IMR-90 (cell line): ENCODE results near the gene CYP39A1. TPM values are rescaled to one million over a fixed set of nuclear protein-coding genes. Genes with fewer than 3 reads are reported as not detected.

Experiments
- ATAC-seq: fragments of 200-7000 bp; cut with Tn5 transposase; 2 replicates; pipeline ENCODE4 v1.9.1; 2020; ENCODE audit warnings: low read depth, mild to moderate bottlenecking, moderate library complexity
- BruUV-seq: library from RNA; stranded (reverse); fragments of 400-500 nt; replicated peaks from 2 replicates; lab custom pipeline; 2021; lab: Mats Ljungman, UMichigan
- CTCF ChIA-PET: fragments of 300-600 bp; formaldehyde crosslinking; extraction: SDS; loops from one replicate; lab custom pipeline; 2021; ENCODE audit warnings: antibody characterized with exemption; lab: Yijun Ruan, JAX
- POLR2A ChIA-PET: fragments of 300-600 bp; sonication (Branson Sonifier 250); formaldehyde crosslinking; loops from one replicate; lab custom pipeline; 2022; ENCODE audit warnings: antibody characterized with exemption; ENCODE audit not compliant: unreplicated experiment; lab: Charles Lee
- DNase-seq: peaks from one replicate; pipeline ENCODE4 v3.0.0; 2013
- H2AFZ ChIP-seq: replicated peaks from 2 replicates; pipeline ENCODE3; 2013; ENCODE audit warnings: low read length, mild to moderate bottlenecking; ENCODE audit not compliant: poor library complexity
- H2AK5ac ChIP-seq: 2 replicates; pipeline ENCODE4 v1.6.1; 2013; ENCODE audit warnings: low read depth, low read length, inconsistent platforms
- H2AK9ac ChIP-seq: replicated peaks from 2 replicates; pipeline ENCODE3; 2013; ENCODE audit warnings: mild to moderate bottlenecking, low read depth, low read length, moderate library complexity; ENCODE audit not compliant: poor library complexity
- H2BK120ac ChIP-seq: 2 replicates; pipeline ENCODE4 v1.6.1; 2013; ENCODE audit warnings: low read depth, low read length, inconsistent platforms
- H2BK15ac ChIP-seq: 3 replicates; pipeline ENCODE4 v1.6.1; 2013; ENCODE audit warnings: low read depth, low read length, inconsistent platforms
- H2BK20ac ChIP-seq: 2 replicates; pipeline ENCODE4 v1.6.1; 2013; ENCODE audit warnings: low read depth, mild to moderate bottlenecking, inconsistent platforms, low read length, moderate library complexity
- H2BK5ac ChIP-seq: 2 replicates; pipeline ENCODE4 v1.6.1; 2013; ENCODE audit warnings: mild to moderate bottlenecking, low read depth, low read length, inconsistent platforms; ENCODE audit not compliant: poor library complexity, severe bottlenecking
- H3K14ac ChIP-seq: replicated peaks from 2 replicates; pipeline ENCODE4 v1.6.1; 2013; ENCODE audit warnings: low read depth, low read length, inconsistent platforms
- H3K18ac ChIP-seq: 2 replicates; pipeline ENCODE4 v1.6.1; 2013; ENCODE audit warnings: low read depth, low read length, control low read depth
- H3K23ac ChIP-seq: 2 replicates; pipeline ENCODE4 v1.6.1; 2013; ENCODE audit warnings: low read depth, low read length, inconsistent platforms
- H3K27ac ChIP-seq: 2 replicates; pipeline ENCODE4 v1.5.1; 2013; ENCODE audit warnings: mild to moderate bottlenecking, control low read depth, low read length; ENCODE audit not compliant: insufficient read depth
- H3K27me3 ChIP-seq: 2 replicates; pipeline ENCODE4 v1.6.1; 2013; ENCODE audit warnings: low read length; ENCODE audit not compliant: control insufficient read depth, insufficient read depth
- H3K36me3 ChIP-seq: 2 replicates; pipeline ENCODE4 v1.6.1; 2013; ENCODE audit warnings: low read length, mixed read lengths; ENCODE audit not compliant: control insufficient read depth, insufficient read depth
- H3K4ac ChIP-seq: 2 replicates; pipeline ENCODE4 v1.6.1; 2013; ENCODE audit warnings: low read depth, low read length, inconsistent platforms
- H3K4me1 ChIP-seq: 2 replicates; pipeline ENCODE4 v1.6.1; 2013; ENCODE audit warnings: low read length, mixed read lengths; ENCODE audit not compliant: control insufficient read depth, insufficient read depth
- H3K4me2 ChIP-seq: 2 replicates; pipeline ENCODE4 v1.6.1; 2013; ENCODE audit warnings: low read depth, mild to moderate bottlenecking, control low read depth, low read length, moderate library complexity
- H3K4me3 ChIP-seq: 2 replicates; pipeline ENCODE4 v1.5.1; 2013; ENCODE audit warnings: low read depth, mild to moderate bottlenecking, control low read depth, low read length, moderate library complexity; ENCODE audit not compliant: insufficient read depth
- H3K56ac ChIP-seq: 2 replicates; pipeline ENCODE4 v1.6.1; 2013; ENCODE audit warnings: low read length, inconsistent platforms; ENCODE audit not compliant: insufficient read depth; ENCODE audit errors: extremely low read depth
- H3K79me1 ChIP-seq, 2 experiments: 2 replicates each; pipeline ENCODE4 v1.6.1; 2013; ENCODE audit warnings: low read length in 2 of 2, inconsistent platforms in 1 of 2, low read depth in 1 of 2
- H3K9ac ChIP-seq: 2 replicates; pipeline ENCODE4 v1.6.1; 2013; ENCODE audit warnings: low read depth, low read length, control low read depth
- H3K9me1 ChIP-seq: 2 replicates; pipeline ENCODE4 v1.6.1; 2013; ENCODE audit warnings: low read length, inconsistent platforms; ENCODE audit not compliant: insufficient read depth
- H3K9me3 ChIP-seq: 2 replicates; pipeline ENCODE4 v1.6.1; 2013; ENCODE audit warnings: low read length; ENCODE audit not compliant: control insufficient read depth, insufficient read depth
- H4K20me1 ChIP-seq: 2 replicates; pipeline ENCODE4 v1.6.1; 2013; ENCODE audit warnings: low read length, inconsistent platforms; ENCODE audit not compliant: insufficient read depth
- H4K5ac ChIP-seq: 2 replicates; pipeline ENCODE4 v1.6.1; 2013; ENCODE audit warnings: mild to moderate bottlenecking, low read depth, low read length, control low read depth
- H4K8ac ChIP-seq, 2 experiments: 2 replicates each; pipeline ENCODE4 v1.6.1; 2013; ENCODE audit warnings: low read depth in 2 of 2, low read length in 2 of 2, control low read depth in 1 of 2, inconsistent platforms in 1 of 2
- H4K91ac ChIP-seq: 2 replicates; pipeline ENCODE4 v1.6.1; 2013; ENCODE audit warnings: low read depth, low read length, inconsistent platforms; ENCODE audit not compliant: insufficient read depth
- BHLHE40 ChIP-seq: fragments of 150-350 bp; IDR thresholded peaks from 2 replicates; pipeline ENCODE4 v1.6.1; 2016; ENCODE audit warnings: mild to moderate bottlenecking, low read depth, low read length
- CEBPB ChIP-seq: IDR thresholded peaks from 2 replicates; pipeline ENCODE4 v1.6.1; 2012; ENCODE audit warnings: low read depth, low read length, improper control_type of control experiment
- CHD1 ChIP-seq: IDR thresholded peaks from 2 replicates; pipeline ENCODE4 v1.6.1; 2012; ENCODE audit warnings: low read depth, low read length, improper control_type of control experiment
- FOS ChIP-seq: fragments of 150-350 bp; IDR thresholded peaks from 2 replicates; pipeline ENCODE4 v1.6.1; 2016; ENCODE audit warnings: low read depth, low read length
- MAFK ChIP-seq: IDR thresholded peaks from 2 replicates; pipeline ENCODE4 v1.6.1; 2012; ENCODE audit warnings: low read depth, low read length, improper control_type of control experiment
- MAZ ChIP-seq: IDR thresholded peaks from 2 replicates; pipeline ENCODE4 v1.6.1; 2012; ENCODE audit warnings: low read depth, mild to moderate bottlenecking, low read length, improper control_type of control experiment, moderate library complexity, borderline replicate concordance
- MXI1 ChIP-seq: IDR thresholded peaks from 2 replicates; pipeline ENCODE4 v1.6.1; 2012; ENCODE audit warnings: low read depth, mild to moderate bottlenecking, low read length, moderate library complexity, borderline replicate concordance
- NFE2L2 ChIP-seq: fragments of 150-350 bp; IDR thresholded peaks from 2 replicates; pipeline ENCODE4 v1.6.1; 2016; ENCODE audit warnings: low read depth, mild to moderate bottlenecking, low read length
- POLR2A ChIP-seq: IDR thresholded peaks from 2 replicates; pipeline ENCODE4 v1.6.1; 2012; ENCODE audit warnings: mild to moderate bottlenecking, low read depth, low read length
- RAD21 ChIP-seq: IDR thresholded peaks from 2 replicates; pipeline ENCODE4 v1.6.1; 2012; ENCODE audit warnings: low read length, improper control_type of control experiment
- SMC3 ChIP-seq: fragments of 150-350 bp; IDR thresholded peaks from 2 replicates; pipeline ENCODE4 v1.6.1; 2016; ENCODE audit warnings: low read depth, mild to moderate bottlenecking, antibody characterized with exemption, low read length, moderate library complexity
- WGBS, 2 experiments: methylation state at CpG; one replicate each; pipeline versions ENCODE4 v1.1.5 to v1.1.7; 2013; ENCODE audit warnings: missing lambda C conversion rate in 2 of 2; ENCODE audit not compliant: insufficient read length in 1 of 2; ENCODE audit errors: extremely low coverage in 2 of 2; 5-methylcytosine and 5-hydroxymethylcytosine counted together
- dilution Hi-C: fragments of 300-500 bp; cut with HindIII; formaldehyde crosslinking; loops from one replicate; pipeline ENCODE4 v1.14.3; 2018; ENCODE audit warnings: low sequenced_read_pairs; ENCODE audit not compliant: unreplicated experiment
- in situ Hi-C: fragments of 300-500 bp; cut with MboI; formaldehyde crosslinking; loops from 3 replicates; pipeline ENCODE4 v1.14.3; 2019; ENCODE audit warnings: low sequenced_read_pairs, inconsistent platforms, mixed read lengths
- intact Hi-C: fragments of 100-400 bp; cut with micrococcal nuclease; formaldehyde crosslinking; loops from 2 replicates; pipeline ENCODE4 v1.10.0; 2022
- polyA plus RNA-seq, 3 experiments: library from polyadenylated mRNA; depleted of rRNA; stranded (reverse); fragments of >200 nt; gene quantifications; 2 replicates each; pipeline ENCODE4 v1.2.3, GENCODE V29; 2012; ENCODE audit warnings: low replicate concordance in 1 of 3
- total RNA-seq: library from RNA; depleted of rRNA; stranded (reverse); fragments of >200 nt; gene quantifications from 2 replicates; pipeline ENCODE4 v1.2.3, GENCODE V29; 2012
- TF ChIP-seq, protein P1 (sequence below): fragments of 150-350 bp; IDR thresholded peaks from 2 replicates; pipeline ENCODE4 v1.6.1; 2016; ENCODE audit warnings: low read depth, mild to moderate bottlenecking, low read length, moderate library complexity, borderline replicate concordance
- TF ChIP-seq, protein P2 (sequence below): fragments of 150-350 bp; IDR thresholded peaks from 2 replicates; pipeline ENCODE4 v1.6.1; 2017; ENCODE audit warnings: mild to moderate bottlenecking, antibody characterized with exemption, low read length, low read depth
- TF ChIP-seq, protein P3 (sequence below): conservative IDR thresholded peaks from 2 replicates; pipeline ENCODE4 v1.5.1; 2012; ENCODE audit warnings: mild to moderate bottlenecking, low read depth, low read length, improper control_type of control experiment

The CYP39A1 gene
- total and polyA plus RNA-seq, 2 of the 4 experiments (the other 2 are of a cell fraction): 0.03 TPM; not detected in 1

DNA sequence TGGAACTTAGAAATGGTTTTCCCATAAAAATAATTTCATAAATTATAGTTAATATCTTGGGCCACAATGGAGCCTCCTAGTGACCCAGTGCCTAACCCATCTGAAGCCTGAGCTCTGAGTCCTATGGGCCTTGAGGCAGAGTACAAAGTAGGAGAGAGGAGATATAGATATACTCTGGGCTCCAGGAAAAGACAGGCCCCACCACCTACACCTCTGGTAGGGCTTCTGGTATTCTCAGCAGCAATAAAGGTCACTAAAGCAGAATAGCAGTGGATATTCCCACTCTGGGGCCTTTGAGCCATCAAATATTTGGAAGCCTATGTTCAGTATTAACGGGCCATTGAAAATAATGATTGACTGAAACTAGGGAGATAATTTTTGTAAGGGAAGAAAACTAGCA is 24.1 kb downstream of the CYP39A1 start:
- BruUV-seq: no TSS peak
- Histone ChIP-seq H3K9ac (no peak overlapping the region), H4K20me1 (no peaks in the 10 kb centered on the region), H3K36me3 (no peaks in the 10 kb centered on the region), H2AK5ac (no peak overlapping the region), H3K9me1 (no peaks in the 10 kb centered on the region), H4K5ac (no peak overlapping the region), H3K4ac (no peak overlapping the region), H3K27me3 (no peaks in the 10 kb centered on the region), H3K79me1 (no peaks in the 10 kb centered on the region), H3K27ac (no peak overlapping the region), H2BK120ac (no peak overlapping the region), H3K23ac (no peak overlapping the region), H2BK5ac (no peak overlapping the region), H3K9me3 (no peaks in the 10 kb centered on the region), H2AK9ac (no peak overlapping the region), H3K14ac (no peak overlapping the region), H3K56ac (no peak overlapping the region), H2BK20ac (no peak overlapping the region), H3K18ac (no peak overlapping the region), H4K8ac (no peak overlapping the region), H3K4me3 (no peak overlapping the region), H3K4me2 (no peak overlapping the region), H2AFZ (no peak overlapping the region), H2BK15ac (no peak overlapping the region), H3K4me1 (no peaks in the 10 kb centered on the region), H4K91ac (no peak overlapping the region)
- ChIA-PET CTCF (no interaction called here), POLR2A (no interaction called here)
- WGBS, 2 experiments: no CpG with 5 or more reads among the region's 1 CpG
- in situ Hi-C loops (no loop called here), intact Hi-C loops (loop anchor here (2.0 to 5.0 kb wide), 2 partner anchors 406 to 538 kb away; no protein-coding TSS in a partner anchor), dilution Hi-C loops (no loop called here)
- DNase-seq (no peak), ATAC-seq (no peak)
- TF ChIP-seq SMC3 (no peak), POLR2A (no peak), CEBPB (no peak), RAD21 (no peak), FOS (no peak), MXI1 (no peak), BHLHE40 (no peak), MAZ (no peak), CHD1 (no peak), NFE2L2 (no peak), MAFK (no peak)
- TF ChIP-seq, protein P1, sequence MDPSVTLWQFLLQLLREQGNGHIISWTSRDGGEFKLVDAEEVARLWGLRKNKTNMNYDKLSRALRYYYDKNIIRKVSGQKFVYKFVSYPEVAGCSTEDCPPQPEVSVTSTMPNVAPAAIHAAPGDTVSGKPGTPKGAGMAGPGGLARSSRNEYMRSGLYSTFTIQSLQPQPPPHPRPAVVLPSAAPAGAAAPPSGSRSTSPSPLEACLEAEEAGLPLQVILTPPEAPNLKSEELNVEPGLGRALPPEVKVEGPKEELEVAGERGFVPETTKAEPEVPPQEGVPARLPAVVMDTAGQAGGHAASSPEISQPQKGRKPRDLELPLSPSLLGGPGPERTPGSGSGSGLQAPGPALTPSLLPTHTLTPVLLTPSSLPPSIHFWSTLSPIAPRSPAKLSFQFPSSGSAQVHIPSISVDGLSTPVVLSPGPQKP: no peak
- TF ChIP-seq, protein P2, sequence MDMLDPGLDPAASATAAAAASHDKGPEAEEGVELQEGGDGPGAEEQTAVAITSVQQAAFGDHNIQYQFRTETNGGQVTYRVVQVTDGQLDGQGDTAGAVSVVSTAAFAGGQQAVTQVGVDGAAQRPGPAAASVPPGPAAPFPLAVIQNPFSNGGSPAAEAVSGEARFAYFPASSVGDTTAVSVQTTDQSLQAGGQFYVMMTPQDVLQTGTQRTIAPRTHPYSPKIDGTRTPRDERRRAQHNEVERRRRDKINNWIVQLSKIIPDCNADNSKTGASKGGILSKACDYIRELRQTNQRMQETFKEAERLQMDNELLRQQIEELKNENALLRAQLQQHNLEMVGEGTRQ: no peak
- TF ChIP-seq, protein P3, sequence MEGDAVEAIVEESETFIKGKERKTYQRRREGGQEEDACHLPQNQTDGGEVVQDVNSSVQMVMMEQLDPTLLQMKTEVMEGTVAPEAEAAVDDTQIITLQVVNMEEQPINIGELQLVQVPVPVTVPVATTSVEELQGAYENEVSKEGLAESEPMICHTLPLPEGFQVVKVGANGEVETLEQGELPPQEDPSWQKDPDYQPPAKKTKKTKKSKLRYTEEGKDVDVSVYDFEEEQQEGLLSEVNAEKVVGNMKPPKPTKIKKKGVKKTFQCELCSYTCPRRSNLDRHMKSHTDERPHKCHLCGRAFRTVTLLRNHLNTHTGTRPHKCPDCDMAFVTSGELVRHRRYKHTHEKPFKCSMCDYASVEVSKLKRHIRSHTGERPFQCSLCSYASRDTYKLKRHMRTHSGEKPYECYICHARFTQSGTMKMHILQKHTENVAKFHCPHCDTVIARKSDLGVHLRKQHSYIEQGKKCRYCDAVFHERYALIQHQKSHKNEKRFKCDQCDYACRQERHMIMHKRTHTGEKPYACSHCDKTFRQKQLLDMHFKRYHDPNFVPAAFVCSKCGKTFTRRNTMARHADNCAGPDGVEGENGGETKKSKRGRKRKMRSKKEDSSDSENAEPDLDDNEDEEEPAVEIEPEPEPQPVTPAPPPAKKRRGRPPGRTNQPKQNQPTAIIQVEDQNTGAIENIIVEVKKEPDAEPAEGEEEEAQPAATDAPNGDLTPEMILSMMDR: no peak
